ENCODE data around the gene ZP2.
"Not testable (repeated sequence)": the region's sequence is repeated elsewhere in the genome, so short reads cannot be mapped to it uniquely, and the experiment has no call there.

- TF ChIP-seq POLR2A, CTCF (IDR thresholded peaks at IDR 0.05): not testable (repeated sequence)
Measured at GRCh38 chr16:21153124-21153729, 58.1 kb downstream of the ZP2 start.

Measured in gastroesophageal sphincter (tissue), 3 donors.